A549 (cell line): ENCODE data around the gene COPS8.

Source experiments
- HOXB5 ChIP-seq: fragments of 250-450 bp; sonication (Bioruptor Pico); IDR thresholded peaks from 2 replicates; pipeline ENCODE4 v1.5.0; 2020; ENCODE audit warnings: mild to moderate bottlenecking, moderate library complexity
- JUNB ChIP-seq: fragments of >200 bp; sonication (Bioruptor Twin); formaldehyde crosslinking; IDR thresholded peaks from 2 replicates; pipeline ENCODE4 v1.6.1; 2016
- MAZ ChIP-seq: fragments of 150-350 bp; IDR thresholded peaks from 2 replicates; pipeline ENCODE4 v1.6.1; 2014; ENCODE audit warnings: antibody characterized with exemption, low read depth, low read length, borderline replicate concordance
- NFE2L2 ChIP-seq: fragments of 150-350 bp; conservative IDR thresholded peaks from 2 replicates; pipeline ENCODE4 v1.6.1; 2014; ENCODE audit warnings: low read length
- POLR2A ChIP-seq: IDR thresholded peaks from 2 replicates; pipeline ENCODE4 v1.6.1; 2012; ENCODE audit warnings: mild to moderate bottlenecking, low read length
- ZFP36 ChIP-seq: fragments of 450-650 bp; IDR thresholded peaks from 2 replicates; pipeline ENCODE4 v1.6.1; 2014; ENCODE audit warnings: borderline replicate concordance; ENCODE audit not compliant: partially characterized antibody
- TF ChIP-seq, protein P1 (sequence below): fragments of >200 bp; sonication (Bioruptor Twin); formaldehyde crosslinking; IDR thresholded peaks from 3 replicates; pipeline ENCODE4 v1.5.1; 2016
- TF ChIP-seq, protein P2 (sequence below): IDR thresholded peaks from 2 replicates; pipeline ENCODE4 v1.6.1; 2012
- TF ChIP-seq, protein P3 (sequence below): fragments of 450-650 bp; IDR thresholded peaks from 2 replicates; pipeline ENCODE4 v1.6.1; 2014; ENCODE audit warnings: antibody characterized with exemption
- TF ChIP-seq, protein P4 (sequence below): IDR thresholded peaks from 2 replicates; pipeline ENCODE4 v1.6.1; 2012
- TF ChIP-seq, protein P5 (sequence below): fragments of 200-600 bp; sonication (generic); IDR thresholded peaks from 2 replicates; pipeline ENCODE4 v1.6.1; 2016; ENCODE audit warnings: antibody characterized with exemption, mild to moderate bottlenecking, moderate library complexity
- TF ChIP-seq, protein P6 (sequence below): fragments of 150-350 bp; IDR thresholded peaks from 2 replicates; pipeline ENCODE4 v1.6.1; 2014; ENCODE audit warnings: low read depth, mild to moderate bottlenecking, low read length

DNA sequence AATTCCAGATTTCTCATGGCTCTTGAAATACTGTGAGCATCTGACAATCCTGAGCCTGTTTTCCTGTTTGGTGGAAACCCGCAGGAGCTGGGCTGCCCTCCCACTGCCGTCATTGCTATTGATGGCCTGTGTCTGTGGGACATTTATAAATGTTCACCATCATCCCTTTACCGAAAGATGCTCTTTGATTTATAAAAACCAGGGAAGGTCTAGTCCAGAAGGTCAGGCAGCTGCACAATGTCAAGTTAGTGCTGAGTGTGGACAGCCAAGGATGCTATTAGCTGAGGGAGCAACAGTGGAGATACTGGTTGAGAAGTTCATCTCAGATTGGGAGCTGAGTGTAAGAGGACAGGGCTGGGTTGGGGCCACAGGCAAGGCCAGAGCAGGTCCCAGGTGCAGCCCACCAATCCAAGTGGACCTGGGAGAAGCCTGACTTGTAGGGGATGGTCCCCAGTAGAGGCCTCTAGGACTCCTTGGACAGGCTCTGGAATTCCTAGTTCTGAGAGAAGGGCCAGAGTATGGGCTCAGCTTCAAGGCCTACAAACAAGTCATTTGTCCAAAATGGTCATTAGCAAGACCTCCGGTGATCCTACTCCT lies 55.1 kb downstream of the COPS8 start:
- TF ChIP-seq, protein P1, sequence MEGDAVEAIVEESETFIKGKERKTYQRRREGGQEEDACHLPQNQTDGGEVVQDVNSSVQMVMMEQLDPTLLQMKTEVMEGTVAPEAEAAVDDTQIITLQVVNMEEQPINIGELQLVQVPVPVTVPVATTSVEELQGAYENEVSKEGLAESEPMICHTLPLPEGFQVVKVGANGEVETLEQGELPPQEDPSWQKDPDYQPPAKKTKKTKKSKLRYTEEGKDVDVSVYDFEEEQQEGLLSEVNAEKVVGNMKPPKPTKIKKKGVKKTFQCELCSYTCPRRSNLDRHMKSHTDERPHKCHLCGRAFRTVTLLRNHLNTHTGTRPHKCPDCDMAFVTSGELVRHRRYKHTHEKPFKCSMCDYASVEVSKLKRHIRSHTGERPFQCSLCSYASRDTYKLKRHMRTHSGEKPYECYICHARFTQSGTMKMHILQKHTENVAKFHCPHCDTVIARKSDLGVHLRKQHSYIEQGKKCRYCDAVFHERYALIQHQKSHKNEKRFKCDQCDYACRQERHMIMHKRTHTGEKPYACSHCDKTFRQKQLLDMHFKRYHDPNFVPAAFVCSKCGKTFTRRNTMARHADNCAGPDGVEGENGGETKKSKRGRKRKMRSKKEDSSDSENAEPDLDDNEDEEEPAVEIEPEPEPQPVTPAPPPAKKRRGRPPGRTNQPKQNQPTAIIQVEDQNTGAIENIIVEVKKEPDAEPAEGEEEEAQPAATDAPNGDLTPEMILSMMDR = no peak
- no peak for TF ChIP-seq POLR2A
- TF ChIP-seq, protein P2, sequence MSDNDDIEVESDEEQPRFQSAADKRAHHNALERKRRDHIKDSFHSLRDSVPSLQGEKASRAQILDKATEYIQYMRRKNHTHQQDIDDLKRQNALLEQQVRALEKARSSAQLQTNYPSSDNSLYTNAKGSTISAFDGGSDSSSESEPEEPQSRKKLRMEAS = no peak
- no peak for TF ChIP-seq JUNB
- no peak for TF ChIP-seq ZFP36
- TF ChIP-seq HOXB5 (CRISPR knock-in tag) = no peak
- TF ChIP-seq NFE2L2 = no peak
- TF ChIP-seq, protein P3, sequence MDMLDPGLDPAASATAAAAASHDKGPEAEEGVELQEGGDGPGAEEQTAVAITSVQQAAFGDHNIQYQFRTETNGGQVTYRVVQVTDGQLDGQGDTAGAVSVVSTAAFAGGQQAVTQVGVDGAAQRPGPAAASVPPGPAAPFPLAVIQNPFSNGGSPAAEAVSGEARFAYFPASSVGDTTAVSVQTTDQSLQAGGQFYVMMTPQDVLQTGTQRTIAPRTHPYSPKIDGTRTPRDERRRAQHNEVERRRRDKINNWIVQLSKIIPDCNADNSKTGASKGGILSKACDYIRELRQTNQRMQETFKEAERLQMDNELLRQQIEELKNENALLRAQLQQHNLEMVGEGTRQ = no peak
- TF ChIP-seq, protein P4, sequence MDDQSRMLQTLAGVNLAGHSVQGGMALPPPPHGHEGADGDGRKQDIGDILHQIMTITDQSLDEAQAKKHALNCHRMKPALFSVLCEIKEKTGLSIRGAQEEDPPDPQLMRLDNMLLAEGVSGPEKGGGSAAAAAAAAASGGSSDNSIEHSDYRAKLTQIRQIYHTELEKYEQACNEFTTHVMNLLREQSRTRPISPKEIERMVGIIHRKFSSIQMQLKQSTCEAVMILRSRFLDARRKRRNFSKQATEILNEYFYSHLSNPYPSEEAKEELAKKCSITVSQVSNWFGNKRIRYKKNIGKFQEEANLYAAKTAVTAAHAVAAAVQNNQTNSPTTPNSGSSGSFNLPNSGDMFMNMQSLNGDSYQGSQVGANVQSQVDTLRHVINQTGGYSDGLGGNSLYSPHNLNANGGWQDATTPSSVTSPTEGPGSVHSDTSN = no peak
- TF ChIP-seq MAZ = no peak
- TF ChIP-seq, protein P5, sequence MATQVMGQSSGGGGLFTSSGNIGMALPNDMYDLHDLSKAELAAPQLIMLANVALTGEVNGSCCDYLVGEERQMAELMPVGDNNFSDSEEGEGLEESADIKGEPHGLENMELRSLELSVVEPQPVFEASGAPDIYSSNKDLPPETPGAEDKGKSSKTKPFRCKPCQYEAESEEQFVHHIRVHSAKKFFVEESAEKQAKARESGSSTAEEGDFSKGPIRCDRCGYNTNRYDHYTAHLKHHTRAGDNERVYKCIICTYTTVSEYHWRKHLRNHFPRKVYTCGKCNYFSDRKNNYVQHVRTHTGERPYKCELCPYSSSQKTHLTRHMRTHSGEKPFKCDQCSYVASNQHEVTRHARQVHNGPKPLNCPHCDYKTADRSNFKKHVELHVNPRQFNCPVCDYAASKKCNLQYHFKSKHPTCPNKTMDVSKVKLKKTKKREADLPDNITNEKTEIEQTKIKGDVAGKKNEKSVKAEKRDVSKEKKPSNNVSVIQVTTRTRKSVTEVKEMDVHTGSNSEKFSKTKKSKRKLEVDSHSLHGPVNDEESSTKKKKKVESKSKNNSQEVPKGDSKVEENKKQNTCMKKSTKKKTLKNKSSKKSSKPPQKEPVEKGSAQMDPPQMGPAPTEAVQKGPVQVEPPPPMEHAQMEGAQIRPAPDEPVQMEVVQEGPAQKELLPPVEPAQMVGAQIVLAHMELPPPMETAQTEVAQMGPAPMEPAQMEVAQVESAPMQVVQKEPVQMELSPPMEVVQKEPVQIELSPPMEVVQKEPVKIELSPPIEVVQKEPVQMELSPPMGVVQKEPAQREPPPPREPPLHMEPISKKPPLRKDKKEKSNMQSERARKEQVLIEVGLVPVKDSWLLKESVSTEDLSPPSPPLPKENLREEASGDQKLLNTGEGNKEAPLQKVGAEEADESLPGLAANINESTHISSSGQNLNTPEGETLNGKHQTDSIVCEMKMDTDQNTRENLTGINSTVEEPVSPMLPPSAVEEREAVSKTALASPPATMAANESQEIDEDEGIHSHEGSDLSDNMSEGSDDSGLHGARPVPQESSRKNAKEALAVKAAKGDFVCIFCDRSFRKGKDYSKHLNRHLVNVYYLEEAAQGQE = no peak
- TF ChIP-seq, protein P6, sequence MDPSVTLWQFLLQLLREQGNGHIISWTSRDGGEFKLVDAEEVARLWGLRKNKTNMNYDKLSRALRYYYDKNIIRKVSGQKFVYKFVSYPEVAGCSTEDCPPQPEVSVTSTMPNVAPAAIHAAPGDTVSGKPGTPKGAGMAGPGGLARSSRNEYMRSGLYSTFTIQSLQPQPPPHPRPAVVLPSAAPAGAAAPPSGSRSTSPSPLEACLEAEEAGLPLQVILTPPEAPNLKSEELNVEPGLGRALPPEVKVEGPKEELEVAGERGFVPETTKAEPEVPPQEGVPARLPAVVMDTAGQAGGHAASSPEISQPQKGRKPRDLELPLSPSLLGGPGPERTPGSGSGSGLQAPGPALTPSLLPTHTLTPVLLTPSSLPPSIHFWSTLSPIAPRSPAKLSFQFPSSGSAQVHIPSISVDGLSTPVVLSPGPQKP = no peak
